ENCODE measurements around the gene PIK3CA.

The PIK3CA gene

GRCh38 chr3:179147514-179147872, 664 bp upstream of the PIK3CA start:
- no peak for TF ChIP-seq CTCF (IDR thresholded peaks at IDR 0.05; ENCODE audit: low read length, missing control alignments)
- H3K4me3 ChIP-seq (replicated peaks; ENCODE audit: low read depth, low read length) = peak overlapping the region; percentile 83
- no peak for DNase-seq (ENCODE audit: low read depth)

GRCh38 chr3:179148616-179149405, 654 bp downstream of the PIK3CA start:
- peak overlapping the region; percentile 83 for H3K4me3 ChIP-seq (replicated peaks; ENCODE audit: low read depth, low read length)
- DNase-seq (ENCODE audit: low read depth) = peak; percentile 41
- no peak for TF ChIP-seq CTCF (IDR thresholded peaks at IDR 0.05; ENCODE audit: low read length, missing control alignments)

- H3K4me3 ChIP-seq (replicated peaks; ENCODE audit: low read depth, low read length) = peak overlapping the region; percentile 83
- no peak for TF ChIP-seq CTCF (IDR thresholded peaks at IDR 0.05; ENCODE audit: low read length, missing control alignments)
- peak; percentile 26 for DNase-seq (ENCODE audit: low read depth)
These were observed 1.3 kb downstream of the PIK3CA start for GRCh38 chr3:179149406-179149867.

- peak; percentile 9 for DNase-seq (ENCODE audit: low read depth)
- peak overlapping the region; percentile 83 for H3K4me3 ChIP-seq (replicated peaks; ENCODE audit: low read depth, low read length)
- no peak for TF ChIP-seq CTCF (IDR thresholded peaks at IDR 0.05; ENCODE audit: low read length, missing control alignments)
These were observed 1.8 kb downstream of the PIK3CA start for GRCh38 chr3:179149951-179150350.

- H3K4me3 ChIP-seq (replicated peaks; ENCODE audit: low read depth, low read length) = no peak overlapping the region
- DNase-seq (ENCODE audit: low read depth) = no peak
- no peak for TF ChIP-seq CTCF (IDR thresholded peaks at IDR 0.05; ENCODE audit: low read length, missing control alignments)
These were observed 2.5 kb downstream of the PIK3CA start for GRCh38 chr3:179150610-179151009.

GRCh38 chr3:179151474-179151873, 3.3 kb downstream of the PIK3CA start:
- peak; percentile 43 for DNase-seq (ENCODE audit: low read depth)
- no peak overlapping the region for H3K4me3 ChIP-seq (replicated peaks; ENCODE audit: low read depth, low read length)
- no peak for TF ChIP-seq CTCF (IDR thresholded peaks at IDR 0.05; ENCODE audit: low read length, missing control alignments)

- no peak for DNase-seq (ENCODE audit: low read depth)
- no peak overlapping the region for H3K4me3 ChIP-seq (replicated peaks; ENCODE audit: low read depth, low read length)
- no peak for TF ChIP-seq CTCF (IDR thresholded peaks at IDR 0.05; ENCODE audit: low read length, missing control alignments)
These were observed 8.0 kb downstream of the PIK3CA start for GRCh38 chr3:179156170-179156569.

Data from fibroblast of pulmonary artery (primary cell).